Osteoblast (primary cell): ENCODE measurements around the gene RCCD1. TPM values are rescaled to one million over a fixed set of nuclear protein-coding genes. Genes with fewer than 3 reads are reported as not detected.
A peak's percentile ranks its signal among the peaks of the same experiment; 100 is the strongest.

Experiments used
- DNase-seq: peaks from one replicate; pipeline ENCODE4 v3.0.0; 2011; ENCODE audit warnings: low spot score, mixed read lengths; ENCODE audit not compliant: insufficient read length; ENCODE audit errors: missing footprints
- H2AFZ ChIP-seq: 2 replicates; pipeline ENCODE4 v1.6.0; 2011; ENCODE audit warnings: mild to moderate bottlenecking, low read length
- H3K27ac ChIP-seq: 2 replicates; pipeline ENCODE4 v1.5.1; 2011; ENCODE audit warnings: mild to moderate bottlenecking, low read depth, low read length, moderate library complexity
- H3K27me3 ChIP-seq: 2 replicates; pipeline ENCODE4 v1.6.0; 2012; ENCODE audit warnings: mild to moderate bottlenecking, control low read depth, inconsistent platforms, low read length, moderate library complexity; ENCODE audit not compliant: insufficient read depth
- H3K36me3 ChIP-seq: 2 replicates; pipeline ENCODE4 v1.5.1; 2011; ENCODE audit warnings: mild to moderate bottlenecking, low read length, control low read depth, moderate library complexity; ENCODE audit not compliant: insufficient read depth
- H3K4me1 ChIP-seq: 2 replicates; pipeline ENCODE4 v1.5.1; 2011; ENCODE audit warnings: mild to moderate bottlenecking, low read length, control low read depth, moderate library complexity; ENCODE audit not compliant: insufficient read depth
- H3K4me2 ChIP-seq: 2 replicates; pipeline ENCODE4 v1.6.0; 2011; ENCODE audit warnings: mild to moderate bottlenecking, low read length; ENCODE audit not compliant: insufficient read depth
- H3K4me3 ChIP-seq: fragments of 200-600 bp; sonication (generic); 3 replicates; pipeline ENCODE4 v1.5.1; 2012; ENCODE audit warnings: mild to moderate bottlenecking, low read length, inconsistent platforms; ENCODE audit not compliant: insufficient read depth
- H3K79me2 ChIP-seq: 2 replicates; pipeline ENCODE4 v1.6.0; 2012; ENCODE audit warnings: mild to moderate bottlenecking, low read length, control low read depth, inconsistent platforms; ENCODE audit not compliant: insufficient read depth
- H3K9me3 ChIP-seq: 2 replicates; pipeline ENCODE4 v1.5.1; 2011; ENCODE audit warnings: low read depth, low read length, control low read depth
- H4K20me1 ChIP-seq: 2 replicates; pipeline ENCODE4 v1.6.0; 2012; ENCODE audit warnings: mild to moderate bottlenecking, low read length, control low read depth; ENCODE audit not compliant: insufficient read depth
- total RNA-seq: library from RNA; depleted of rRNA; stranded (reverse); fragments of >200 nt; gene quantifications from 2 replicates; pipeline ENCODE4 v1.2.3, GENCODE V29; 2012
- TF ChIP-seq, protein P1 (sequence below): IDR thresholded peaks from 2 replicates; pipeline ENCODE4 v1.5.1; 2011; ENCODE audit warnings: mild to moderate bottlenecking, low read depth, low read length, moderate library complexity; ENCODE audit errors: extremely low read depth

The RCCD1 gene
- total RNA-seq, 1 donor = 11.2 TPM

GRCh38 chr15:90982135-90982534 is 27.5 kb downstream of the RCCD1 start:
- H3K27ac ChIP-seq = peak overlapping the region; percentile 43
- H3K4me3 ChIP-seq = no peak overlapping the region
- H3K79me2 ChIP-seq = peaks cover 56% of the 10 kb centered on the region
- H3K4me2 ChIP-seq = peak overlapping the region; percentile 13
- no peaks in the 10 kb centered on the region for H4K20me1 ChIP-seq
- H3K9me3 ChIP-seq = no peaks in the 10 kb centered on the region
- no peaks in the 10 kb centered on the region for H3K4me1 ChIP-seq
- H3K27me3 ChIP-seq = no peaks in the 10 kb centered on the region
- TF ChIP-seq, protein P1, sequence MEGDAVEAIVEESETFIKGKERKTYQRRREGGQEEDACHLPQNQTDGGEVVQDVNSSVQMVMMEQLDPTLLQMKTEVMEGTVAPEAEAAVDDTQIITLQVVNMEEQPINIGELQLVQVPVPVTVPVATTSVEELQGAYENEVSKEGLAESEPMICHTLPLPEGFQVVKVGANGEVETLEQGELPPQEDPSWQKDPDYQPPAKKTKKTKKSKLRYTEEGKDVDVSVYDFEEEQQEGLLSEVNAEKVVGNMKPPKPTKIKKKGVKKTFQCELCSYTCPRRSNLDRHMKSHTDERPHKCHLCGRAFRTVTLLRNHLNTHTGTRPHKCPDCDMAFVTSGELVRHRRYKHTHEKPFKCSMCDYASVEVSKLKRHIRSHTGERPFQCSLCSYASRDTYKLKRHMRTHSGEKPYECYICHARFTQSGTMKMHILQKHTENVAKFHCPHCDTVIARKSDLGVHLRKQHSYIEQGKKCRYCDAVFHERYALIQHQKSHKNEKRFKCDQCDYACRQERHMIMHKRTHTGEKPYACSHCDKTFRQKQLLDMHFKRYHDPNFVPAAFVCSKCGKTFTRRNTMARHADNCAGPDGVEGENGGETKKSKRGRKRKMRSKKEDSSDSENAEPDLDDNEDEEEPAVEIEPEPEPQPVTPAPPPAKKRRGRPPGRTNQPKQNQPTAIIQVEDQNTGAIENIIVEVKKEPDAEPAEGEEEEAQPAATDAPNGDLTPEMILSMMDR = no peak
- H3K36me3 ChIP-seq = peaks cover 62% of the 10 kb centered on the region
- peak overlapping the region; percentile 23 for H2AFZ ChIP-seq
- no peak for DNase-seq

- no peak overlapping the region for H3K4me3 ChIP-seq
- H3K4me1 ChIP-seq = peaks cover 18% of the 10 kb centered on the region
- no peaks in the 10 kb centered on the region for H3K9me3 ChIP-seq
- DNase-seq = no peak
- peaks cover 92% of the 10 kb centered on the region for H3K79me2 ChIP-seq
- no peaks in the 10 kb centered on the region for H3K27me3 ChIP-seq
- H4K20me1 ChIP-seq = no peaks in the 10 kb centered on the region
- TF ChIP-seq, protein P1 = no peak
- peak overlapping the region; percentile 42 for H2AFZ ChIP-seq
- peaks cover 24% of the 10 kb centered on the region for H3K36me3 ChIP-seq
- H3K4me2 ChIP-seq = peak overlapping the region; percentile 64
- H3K27ac ChIP-seq = no peak overlapping the region
These were observed 32.3 kb downstream of the RCCD1 start for GRCh38 chr15:90986790-90987507.

DNA sequence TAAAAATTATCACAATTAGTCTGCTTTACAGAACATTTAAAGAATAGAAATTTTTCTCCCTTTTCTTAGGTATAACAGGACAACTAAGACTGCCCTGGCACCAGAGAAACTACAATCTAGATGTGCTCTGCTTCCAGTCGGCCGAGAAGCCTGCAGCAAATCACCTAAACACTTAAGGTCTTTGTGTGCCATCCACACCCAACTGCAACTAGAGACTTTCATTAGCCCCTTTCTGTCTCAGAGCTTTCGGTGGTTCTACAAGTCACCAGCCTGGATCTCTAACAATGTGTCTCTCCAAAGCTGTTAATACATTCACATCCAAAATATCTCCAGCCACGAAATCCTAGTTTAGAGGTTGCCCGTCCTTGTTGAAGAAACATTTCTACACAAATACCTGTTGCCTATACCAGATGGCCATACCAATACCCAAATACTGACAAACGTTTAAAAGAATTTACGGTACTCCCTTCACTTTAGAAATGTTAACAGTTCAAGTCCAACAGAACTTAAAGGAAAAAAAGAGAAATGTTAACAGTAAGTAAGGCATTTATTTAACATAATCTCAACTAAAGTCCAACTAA is 33.0 kb downstream of the RCCD1 start:
- Histone ChIP-seq H3K4me2 (peak overlapping the region; percentile 64), H3K36me3 (peaks cover 19% of the 10 kb centered on the region), H2AFZ (peak overlapping the region; percentile 87), H3K27ac (peak overlapping the region; percentile 50), H3K4me1 (peaks cover 18% of the 10 kb centered on the region), H3K79me2 (peaks cover 98% of the 10 kb centered on the region), H4K20me1 (no peaks in the 10 kb centered on the region), H3K27me3 (no peaks in the 10 kb centered on the region), H3K9me3 (no peaks in the 10 kb centered on the region), H3K4me3 (peak overlapping the region; percentile 8)
- TF ChIP-seq, protein P1 = no peak
- no peak for DNase-seq

GRCh38 chr15:90988296-90988695 is 33.6 kb downstream of the RCCD1 start:
- Histone ChIP-seq H3K27ac (peak overlapping the region; percentile 7), H3K4me2 (peak overlapping the region; percentile 64), H3K79me2 (peaks cover 98% of the 10 kb centered on the region), H3K9me3 (no peaks in the 10 kb centered on the region), H2AFZ (peak overlapping the region; percentile 87), H3K36me3 (peaks cover 13% of the 10 kb centered on the region), H4K20me1 (no peaks in the 10 kb centered on the region), H3K27me3 (no peaks in the 10 kb centered on the region), H3K4me1 (peaks cover 21% of the 10 kb centered on the region), H3K4me3 (no peak overlapping the region)
- TF ChIP-seq, protein P1 = no peak
- no peak for DNase-seq
